Progenitor cell of endocrine pancreas (in vitro differentiated cells): ENCODE data around the gene GNPDA1. TPM values are rescaled to one million over a fixed set of nuclear protein-coding genes. Genes with fewer than 3 reads are reported as not detected.
A peak's percentile ranks its signal among the peaks of the same experiment; 100 is the strongest.

Source experiments
- DNase-seq: peaks from one replicate; pipeline ENCODE4 v3.0.0; 2021; ENCODE audit warnings: low spot score; ENCODE audit not compliant: unreplicated experiment
- H3K27ac Mint-ChIP-seq: 2 replicates; pipeline ENCODE4 v1.8.0; 2021; ENCODE audit warnings: mild to moderate bottlenecking, moderate library complexity, mixed read lengths
- H3K27me3 Mint-ChIP-seq: 2 replicates; pipeline ENCODE4 v1.8.0; 2021; ENCODE audit warnings: mixed read lengths
- H3K36me3 Mint-ChIP-seq: 2 replicates; pipeline ENCODE4 v1.8.0; 2022; ENCODE audit warnings: mixed read lengths; ENCODE audit not compliant: insufficient read depth
- H3K4me1 Mint-ChIP-seq: 2 replicates; pipeline ENCODE4 v1.8.0; 2021; ENCODE audit warnings: low read depth, mixed read lengths
- H3K4me3 Mint-ChIP-seq: 2 replicates; pipeline ENCODE4 v1.8.0; 2021; ENCODE audit warnings: low read depth, mild to moderate bottlenecking, moderate library complexity, mixed read lengths
- H3K9me3 Mint-ChIP-seq: 2 replicates; pipeline ENCODE4 v1.8.0; 2021; ENCODE audit warnings: low read depth, mixed read lengths
- CTCF ChIP-seq: fragments of 200-600 bp; sonication (generic); IDR thresholded peaks from one replicate; pipeline ENCODE4 v1.5.0; 2021; ENCODE audit warnings: antibody characterized with exemption, mild to moderate bottlenecking; ENCODE audit not compliant: unreplicated experiment
- total RNA-seq: library from RNA; stranded (reverse); gene quantifications from 2 replicates; pipeline ENCODE4 v1.2.1, GENCODE V29; 2021

Gene GNPDA1
- total RNA-seq, 1 donor from 2014 or later: 115 TPM

- Mint-ChIP-seq H3K36me3 (no peaks in the 10 kb centered on the region), H3K27me3 (no peaks in the 10 kb centered on the region), H3K4me3 (no peak overlapping the region), H3K9me3 (peaks cover 5% of the 10 kb centered on the region), H3K4me1 (peaks cover 15% of the 10 kb centered on the region), H3K27ac (no peak overlapping the region)
- no peak for TF ChIP-seq CTCF
- DNase-seq: no peak
These were observed 5.1 kb upstream of the GNPDA1 start for GRCh38 chr5:142017832-142018427.

- Mint-ChIP-seq H3K27ac (no peak overlapping the region), H3K36me3 (no peaks in the 10 kb centered on the region), H3K27me3 (no peaks in the 10 kb centered on the region), H3K4me3 (no peak overlapping the region), H3K9me3 (peaks cover 5% of the 10 kb centered on the region), H3K4me1 (peaks cover 18% of the 10 kb centered on the region)
- no peak for DNase-seq
- TF ChIP-seq CTCF: no peak
These were observed 3.7 kb upstream of the GNPDA1 start for GRCh38 chr5:142016556-142016955.

GRCh38 chr5:142015781-142016533 lies 3.1 kb upstream of the GNPDA1 start:
- no peak for TF ChIP-seq CTCF
- H3K4me3 Mint-ChIP-seq: no peak overlapping the region
- no peaks in the 10 kb centered on the region for H3K36me3 Mint-ChIP-seq
- peaks cover 5% of the 10 kb centered on the region for H3K9me3 Mint-ChIP-seq
- H3K4me1 Mint-ChIP-seq: peaks cover 18% of the 10 kb centered on the region
- no peaks in the 10 kb centered on the region for H3K27me3 Mint-ChIP-seq
- DNase-seq: no peak
- no peak overlapping the region for H3K27ac Mint-ChIP-seq

GRCh38 chr5:142014911-142015584 lies 2.2 kb upstream of the GNPDA1 start:
- TF ChIP-seq CTCF: peak; percentile 56
- Mint-ChIP-seq H3K4me3 (peak overlapping the region; percentile 21), H3K27me3 (no peaks in the 10 kb centered on the region), H3K27ac (peak overlapping the region; percentile 11), H3K4me1 (peaks cover 18% of the 10 kb centered on the region), H3K9me3 (no peaks in the 10 kb centered on the region), H3K36me3 (no peaks in the 10 kb centered on the region)
- DNase-seq: no peak

GRCh38 chr5:142013734-142014521 lies 1.1 kb upstream of the GNPDA1 start:
- H3K27ac Mint-ChIP-seq: peak overlapping the region; percentile 41
- H3K9me3 Mint-ChIP-seq: no peaks in the 10 kb centered on the region
- H3K36me3 Mint-ChIP-seq: peaks cover 5% of the 10 kb centered on the region
- DNase-seq: no peak
- H3K27me3 Mint-ChIP-seq: no peaks in the 10 kb centered on the region
- no peak for TF ChIP-seq CTCF
- peaks cover 18% of the 10 kb centered on the region for H3K4me1 Mint-ChIP-seq
- peak overlapping the region; percentile 85 for H3K4me3 Mint-ChIP-seq
